ENCODE measurements around the gene PGAP3.

GRCh38 chr17:39642291-39643074 is 45.4 kb downstream of the PGAP3 start:
- TF ChIP-seq POLR2AphosphoS5 (IDR thresholded peaks at IDR 0.05; ENCODE audit: borderline replicate concordance, low read depth, low read length) (no peak), EZH2 (IDR thresholded peaks at IDR 0.05) (no peak), FOXP2 (optimal IDR thresholded peaks at IDR 0.05; ENCODE audit: control extremely low read depth, extremely low read length, insufficient read depth) (no peak)

All from SK-N-MC (cell line).